HG03060 (cell line): Measurements from ENCODE around the gene ZNF616.
"Not testable (repeated sequence)": the region's sequence is repeated elsewhere in the genome, so short reads cannot be mapped to it uniquely, and the experiment has no call there.

Experiments used
- ATAC-seq: cut with Tn5 transposase; IDR thresholded peaks from one replicate; pipeline ENCODE4 v1.9.1; 2021; ENCODE audit warnings: low read depth, moderate number of reproducible peaks; ENCODE audit not compliant: unreplicated experiment

ZNF616 gene

DNA sequence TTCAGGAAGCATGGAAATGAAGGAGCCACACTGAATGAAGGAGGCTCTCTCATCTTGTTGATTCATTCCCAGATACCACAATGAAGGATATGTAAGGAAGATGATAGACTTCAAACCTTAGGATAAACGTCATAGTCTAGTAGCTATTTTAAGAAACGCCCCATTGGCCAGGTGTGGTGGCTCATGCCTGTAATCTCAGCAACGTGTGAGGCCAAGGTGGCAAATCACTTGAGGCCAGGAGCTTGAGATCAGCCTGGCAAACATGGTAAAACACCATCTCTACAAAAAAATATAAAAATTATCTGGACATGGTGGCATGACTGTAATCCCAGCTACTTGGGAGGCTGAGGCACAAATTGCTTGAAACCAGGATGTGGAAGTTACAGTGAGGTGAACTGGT, 27.1 kb downstream of the ZNF616 start:
- ATAC-seq: no peak

GRCh38 chr19:52110780-52111179, 29.0 kb downstream of the ZNF616 start:
- no peak for ATAC-seq

- ATAC-seq: no peak
Observed at GRCh38 chr19:52102782-52103181, 37.0 kb downstream of the ZNF616 start.

DNA sequence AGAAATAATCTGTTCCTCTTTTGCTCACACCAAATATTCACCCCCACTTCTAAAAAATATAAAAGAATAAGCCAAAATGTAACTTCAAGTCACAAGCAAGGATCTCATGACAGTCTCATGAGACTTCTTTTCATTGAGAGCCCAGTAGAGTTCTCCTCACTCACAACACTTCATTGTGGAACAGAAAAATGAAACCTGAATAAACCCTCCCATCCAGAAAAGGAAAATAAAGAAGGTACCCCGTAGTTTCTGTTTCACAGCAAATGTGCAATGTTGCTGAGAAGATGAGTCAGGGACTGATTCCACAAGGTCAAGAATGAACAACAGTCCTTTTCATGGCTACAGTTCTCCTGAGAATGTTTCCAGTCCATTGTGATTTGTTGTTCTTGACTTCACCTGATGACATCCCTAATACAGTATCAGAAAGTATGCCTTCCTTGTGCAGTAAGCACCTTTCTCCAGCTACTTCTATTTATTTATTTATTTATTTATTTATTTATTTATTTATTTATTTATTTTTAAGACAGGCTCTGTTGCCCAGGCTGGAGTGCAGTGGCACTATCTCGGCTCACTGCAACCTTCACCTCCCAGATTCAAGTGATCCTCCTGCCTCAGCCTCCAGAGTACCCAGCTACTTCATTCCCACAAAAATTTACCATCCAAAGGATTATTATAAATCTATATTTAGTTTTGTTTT, 37.7 kb downstream of the ZNF616 start:
- no peak for ATAC-seq

DNA sequence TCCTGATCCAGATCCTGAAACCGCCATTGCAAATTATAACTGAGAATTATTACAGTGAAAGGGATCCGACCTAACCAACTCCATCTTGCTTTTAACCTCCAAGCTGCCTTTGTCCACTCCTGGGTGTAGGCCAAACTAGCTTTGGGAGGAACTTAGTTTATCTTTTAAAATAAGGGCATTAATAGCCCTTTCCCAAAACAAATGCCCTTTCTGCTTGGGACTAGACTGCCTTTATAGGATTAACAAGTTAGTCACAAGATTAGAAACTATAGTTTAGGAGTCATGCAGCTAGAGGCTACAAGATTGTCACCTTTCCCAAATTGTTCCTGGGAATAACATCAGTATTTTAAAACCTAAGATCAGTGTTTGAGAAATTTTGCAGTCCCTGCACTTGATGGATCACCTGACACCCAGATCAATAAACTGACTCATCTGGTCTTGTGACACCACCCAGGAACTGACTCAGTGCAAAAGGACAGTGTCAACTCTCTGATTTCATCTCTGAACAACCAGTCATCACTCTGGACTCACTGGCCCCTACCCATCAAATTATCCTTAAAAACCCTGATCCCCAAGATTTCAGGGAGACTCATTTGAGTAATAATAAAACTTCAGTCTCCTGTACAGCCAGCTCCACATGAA, 40.1 kb downstream of the ZNF616 start:
- no peak for ATAC-seq

DNA sequence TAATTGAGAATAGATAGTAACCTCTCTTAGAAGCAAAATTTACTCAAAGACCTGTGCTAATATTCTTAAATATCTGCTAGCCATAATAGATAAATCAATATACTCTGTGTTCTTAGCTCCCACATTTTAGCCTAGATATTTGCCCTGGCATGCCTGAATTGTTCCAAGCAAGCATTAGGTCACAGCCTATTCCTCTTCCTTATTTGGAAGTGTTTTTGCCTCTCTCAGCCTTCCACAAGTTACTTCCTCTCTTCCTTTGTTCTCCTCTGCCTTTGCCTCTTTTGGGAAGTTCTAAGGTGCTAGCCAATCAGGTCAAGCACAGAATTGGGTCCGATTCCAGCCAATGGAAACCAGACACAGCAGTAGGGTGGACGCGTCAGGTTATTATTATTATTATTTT, 43.3 kb downstream of the ZNF616 start:
- ATAC-seq: not testable (repeated sequence)

DNA sequence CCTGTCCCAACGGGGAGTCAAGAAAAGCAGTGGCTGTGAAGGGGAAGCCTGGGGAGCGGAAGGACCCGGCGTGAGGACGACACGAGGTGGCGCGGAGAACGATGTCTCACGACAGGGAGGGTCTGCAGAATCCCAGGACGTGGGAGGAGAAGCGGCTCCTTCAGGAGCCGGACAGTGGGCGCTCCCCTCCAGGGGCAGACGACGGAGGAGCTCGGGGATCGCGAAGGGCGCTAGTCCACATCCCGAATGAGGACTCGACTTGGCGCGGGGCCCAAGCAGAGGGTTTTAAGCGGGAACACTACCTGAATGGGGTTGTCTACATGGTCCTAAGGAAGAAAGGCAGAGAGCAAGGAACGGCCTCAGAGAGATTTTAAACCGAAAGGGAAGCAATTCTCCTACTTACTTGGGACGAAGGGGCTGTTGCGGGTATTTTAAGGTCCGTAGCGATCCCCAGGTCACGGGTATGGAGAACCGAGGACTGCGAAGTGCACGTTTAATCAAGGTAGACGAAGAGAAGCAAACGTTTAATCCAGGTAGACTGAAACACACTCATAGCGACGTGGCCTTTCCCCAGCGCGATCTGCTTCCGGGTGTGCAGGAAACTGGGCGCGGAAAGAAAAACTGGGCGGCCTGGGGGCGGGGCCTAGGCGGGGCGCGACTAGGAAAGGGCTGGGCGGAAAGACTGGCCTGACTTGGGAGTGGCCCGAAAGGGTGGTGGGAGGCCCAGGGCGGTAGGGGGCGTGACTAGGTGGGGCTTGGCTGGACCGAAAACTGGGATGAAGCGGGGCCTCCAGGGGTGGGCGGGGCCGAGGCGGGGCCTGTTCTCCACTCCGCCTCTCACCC, 44.3 kb downstream of the ZNF616 start, which contains the start of gene ZNF841:
Gene ZNF841 (minus strand): TSS at position 594 of the 843 bp plus-strand sequence. CDS start 10,964 bp downstream, outside the sequence.
- ATAC-seq: no peak

DNA sequence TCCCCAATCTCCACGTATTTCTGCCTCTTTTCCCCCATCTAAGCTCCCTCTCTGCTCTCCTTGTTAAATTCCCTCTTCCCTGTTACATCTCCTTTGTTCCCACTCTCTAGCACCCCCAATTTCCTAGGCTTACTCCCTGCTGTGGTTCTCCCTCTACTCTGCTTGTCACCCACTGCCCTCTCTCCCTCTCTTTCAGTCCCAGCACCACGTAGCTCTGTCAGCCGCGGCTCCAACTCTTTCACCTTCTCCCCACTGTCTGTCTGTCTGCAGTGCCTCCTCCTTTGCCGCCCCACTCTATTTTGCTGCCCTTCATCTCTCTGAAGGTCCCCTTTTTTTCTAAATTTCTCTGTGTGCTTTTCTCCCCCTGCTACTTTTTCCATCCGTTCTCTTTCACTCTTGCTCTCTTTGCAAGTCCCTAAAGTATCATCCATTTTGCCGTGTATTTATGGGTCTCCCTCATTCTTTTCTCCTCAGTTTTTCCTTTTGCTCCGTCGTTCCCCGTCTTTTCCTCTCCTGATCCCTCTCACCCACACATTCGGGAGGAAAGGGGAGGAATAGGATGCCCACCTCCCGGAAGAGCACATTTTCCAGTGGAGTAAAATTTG, 45.1 kb downstream of the ZNF616 start:
- no peak for ATAC-seq

DNA sequence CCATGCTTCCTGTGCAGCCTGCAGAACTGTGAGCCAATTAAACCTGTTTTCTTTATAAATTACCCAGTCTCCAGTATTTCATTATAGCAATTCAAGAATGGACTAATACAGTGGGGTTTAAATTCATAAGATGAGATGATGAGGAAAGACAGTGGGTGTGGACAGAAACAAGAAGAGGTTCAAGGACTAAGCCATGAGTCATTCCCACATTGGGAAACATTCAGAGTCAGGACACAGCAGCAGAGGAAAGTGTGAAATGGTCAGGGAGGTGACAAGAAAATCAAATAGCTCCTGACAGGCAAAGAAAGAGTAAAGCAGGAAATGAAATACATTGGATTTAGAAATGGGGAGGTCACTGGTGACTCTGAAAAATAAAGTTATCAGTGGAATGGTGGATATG, 53.3 kb downstream of the ZNF616 start:
- ATAC-seq: no peak

GRCh38 chr19:52070496-52070895, 69.2 kb downstream of the ZNF616 start:
- no peak for ATAC-seq

- ATAC-seq: no peak
Observed at GRCh38 chr19:52069653-52070052, 70.1 kb downstream of the ZNF616 start.

- no peak for ATAC-seq
Observed at GRCh38 chr19:52066258-52066863, 73.4 kb downstream of the ZNF616 start.

DNA sequence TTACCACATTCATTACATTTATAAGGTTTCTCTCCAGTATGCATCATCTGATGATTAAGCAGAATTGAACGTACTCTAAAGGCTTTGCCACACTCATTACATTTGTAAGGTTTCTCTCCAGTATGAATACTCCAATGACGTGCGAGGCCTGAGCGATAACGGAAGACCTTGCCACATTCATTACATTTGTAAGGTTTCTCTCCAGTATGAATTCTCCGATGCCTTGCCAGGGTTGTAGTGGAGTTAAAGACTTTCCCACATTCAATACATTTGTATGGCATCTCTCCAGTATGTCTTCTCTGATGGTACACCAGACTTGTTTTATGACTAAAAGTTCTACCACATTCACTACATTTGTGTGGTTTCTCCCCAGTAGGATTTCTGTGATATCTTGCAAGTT, 74.3 kb downstream of the ZNF616 start:
- no peak for ATAC-seq
